HG02870 (cell line): ENCODE measurements around the gene SP2.
A peak's percentile ranks its signal among the peaks of the same experiment; 100 is the strongest.
"Not testable (repeated sequence)": the region's sequence is repeated elsewhere in the genome, so short reads cannot be mapped to it uniquely, and the experiment has no call there.

ENCODE experiments used
- ATAC-seq: cut with Tn5 transposase; IDR thresholded peaks from one replicate; pipeline ENCODE4 v1.9.1; 2021; ENCODE audit warnings: mild to moderate bottlenecking, moderate library complexity; ENCODE audit not compliant: unreplicated experiment

Gene SP2

DNA sequence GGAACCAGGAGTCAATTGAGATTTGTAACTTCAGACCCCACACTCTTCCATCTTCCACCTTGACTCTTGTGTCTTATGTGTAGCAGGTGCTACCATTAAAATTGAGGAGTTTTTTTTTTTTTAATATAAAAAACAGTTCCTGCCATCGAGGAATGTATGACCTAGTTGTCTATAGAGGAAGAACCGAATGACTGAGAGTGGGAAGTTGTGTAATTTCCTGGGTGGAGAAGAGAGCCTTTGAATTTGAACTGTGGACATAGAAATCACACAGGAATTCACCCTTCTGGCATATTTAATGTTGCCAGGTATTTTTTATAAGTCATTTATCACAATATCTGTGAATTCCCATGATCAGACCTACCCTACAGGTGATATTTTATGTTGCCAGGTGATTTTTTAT lies 22.0 kb downstream of the SP2 start:
- ATAC-seq = no peak

DNA sequence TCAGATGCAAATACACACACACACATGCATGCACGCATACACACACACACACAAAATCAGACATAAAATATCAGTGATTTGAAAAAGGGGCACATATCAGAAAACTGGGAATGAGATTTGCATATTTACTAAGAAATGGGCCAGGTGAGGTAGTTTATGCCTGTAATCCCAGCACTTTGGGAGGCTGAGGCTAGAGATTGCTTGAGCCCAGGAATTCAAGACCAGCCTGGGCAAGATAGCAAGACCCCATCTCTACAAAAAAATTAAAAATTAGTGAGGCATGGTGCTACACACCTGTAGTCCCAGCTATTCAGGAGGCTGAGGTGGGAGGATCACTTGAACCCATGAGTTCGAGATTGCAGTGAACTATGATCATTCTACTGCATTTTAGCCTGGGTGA lies 23.0 kb downstream of the SP2 start:
- no peak for ATAC-seq

DNA sequence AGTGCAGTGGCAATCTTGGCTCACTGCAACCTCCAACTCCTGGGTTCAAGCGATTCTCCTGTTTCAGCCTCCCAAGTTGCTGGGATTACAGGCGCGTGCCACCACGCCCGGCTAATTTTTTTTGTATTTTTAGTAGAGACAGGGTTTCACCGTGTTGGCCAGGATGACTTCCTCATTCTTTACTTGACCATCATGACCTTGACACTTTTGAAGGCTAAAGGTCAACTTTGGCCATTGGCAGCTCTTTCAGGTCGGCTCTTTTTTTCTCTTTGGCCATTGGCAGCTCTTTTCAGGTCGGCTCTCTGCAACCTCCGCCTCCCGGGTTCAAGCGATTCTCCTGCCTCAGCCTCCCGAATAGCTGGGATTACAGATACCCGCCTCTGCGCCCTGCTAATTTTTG lies 23.9 kb downstream of the SP2 start:
- ATAC-seq = not testable (repeated sequence)

DNA sequence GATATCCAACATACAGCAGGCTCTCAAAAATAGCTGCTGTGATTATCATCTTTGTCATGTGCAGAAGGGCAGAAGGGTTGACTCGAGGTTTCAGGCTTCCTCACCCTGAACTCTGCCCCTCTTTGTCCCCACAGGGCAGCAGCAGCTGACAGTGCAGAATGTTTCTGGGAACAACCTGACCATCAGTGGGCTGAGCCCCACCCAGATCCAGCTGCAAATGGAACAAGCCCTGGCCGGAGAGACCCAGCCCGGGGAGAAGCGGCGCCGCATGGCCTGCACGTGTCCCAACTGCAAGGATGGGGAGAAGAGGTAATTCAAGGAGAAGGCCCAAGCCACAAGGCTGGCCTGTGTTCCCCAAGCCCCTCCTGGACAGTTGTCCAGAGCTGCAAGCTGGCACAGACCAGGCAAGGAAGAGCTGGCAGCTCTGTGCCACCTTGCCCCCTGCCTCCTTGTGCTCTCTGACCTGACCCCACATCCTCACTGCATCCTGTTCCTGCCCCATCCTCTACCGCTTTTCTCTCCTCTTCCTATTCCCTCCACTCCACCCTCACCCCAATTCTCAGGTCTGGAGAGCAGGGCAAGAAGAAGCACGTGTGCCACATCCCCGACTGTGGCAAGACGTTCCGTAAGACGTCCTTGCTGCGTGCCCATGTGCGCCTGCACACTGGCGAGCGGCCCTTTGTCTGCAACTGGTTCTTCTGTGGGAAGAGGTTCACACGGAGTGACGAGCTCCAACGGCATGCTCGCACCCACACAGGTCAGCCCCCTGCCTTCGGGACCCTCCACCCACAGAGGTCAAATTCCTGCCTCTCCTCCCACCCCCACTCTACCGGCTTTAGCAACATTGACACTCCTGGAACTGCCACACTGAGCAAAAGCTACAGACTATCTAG lies 29.0 kb downstream of the SP2 start:
- no peak for ATAC-seq

DNA sequence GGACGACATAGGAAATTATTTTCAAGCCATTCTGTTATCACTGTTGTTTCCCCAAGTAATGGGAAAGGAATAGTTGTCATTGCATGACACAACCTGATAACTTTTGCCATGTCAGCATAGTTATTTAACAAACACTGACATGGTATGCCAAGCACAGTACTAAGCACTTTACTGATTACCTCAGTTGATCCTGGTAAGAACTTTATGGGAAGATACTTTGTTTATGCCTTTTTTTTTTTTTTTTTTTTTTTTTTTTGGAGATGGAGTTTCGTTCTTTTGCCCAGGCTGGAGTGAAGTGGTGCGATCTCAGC lies 29.6 kb downstream of the SP2 start:
- no peak for ATAC-seq

DNA sequence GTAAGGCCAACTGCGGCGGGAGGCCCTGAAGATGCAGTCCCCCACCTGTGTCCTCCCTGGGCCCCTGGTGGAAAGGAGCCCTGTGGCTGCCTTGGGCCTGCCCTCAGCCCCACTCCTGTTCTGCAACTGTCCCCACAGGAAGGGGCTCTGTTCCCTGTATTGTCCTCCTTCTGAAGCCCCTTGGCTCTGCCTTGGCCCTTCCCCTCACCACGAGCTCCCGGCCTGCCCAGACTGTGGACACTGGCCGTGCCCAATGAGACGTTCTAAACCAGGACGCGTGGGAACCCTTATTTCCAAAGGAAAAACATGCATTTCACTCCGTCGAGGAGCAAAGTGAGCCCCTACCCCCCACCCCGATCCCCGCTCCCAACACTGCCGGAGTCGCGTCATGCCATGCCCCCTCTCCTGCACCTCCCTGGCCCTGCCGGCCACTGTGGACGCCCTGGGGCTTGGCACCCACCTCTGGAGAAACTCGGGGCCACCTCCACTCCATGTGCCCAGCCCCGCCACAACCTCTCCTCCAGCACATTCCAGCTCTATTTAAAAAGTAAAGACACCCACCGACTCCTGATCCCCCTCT lies 31.9 kb downstream of the SP2 start:
- ATAC-seq = no peak

DNA sequence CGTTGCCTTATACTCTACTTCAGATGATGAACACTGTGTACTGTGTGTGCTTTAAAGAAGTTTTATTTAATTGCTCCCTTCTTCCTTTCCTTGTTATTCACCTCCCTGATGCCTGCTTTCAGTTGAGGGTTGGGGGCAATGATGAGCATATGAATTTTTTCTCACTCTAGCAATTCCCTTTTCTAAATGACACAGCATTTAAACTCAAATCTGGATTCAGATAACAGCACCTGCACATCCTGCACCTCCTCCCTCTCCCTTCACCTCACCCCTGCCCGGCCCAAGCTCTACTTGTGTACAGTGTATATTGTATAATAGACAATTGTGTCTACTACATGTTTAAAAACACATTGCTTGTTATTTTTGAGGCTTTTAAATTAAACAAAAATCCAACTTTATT lies 32.4 kb downstream of the SP2 start:
- ATAC-seq = no peak

DNA sequence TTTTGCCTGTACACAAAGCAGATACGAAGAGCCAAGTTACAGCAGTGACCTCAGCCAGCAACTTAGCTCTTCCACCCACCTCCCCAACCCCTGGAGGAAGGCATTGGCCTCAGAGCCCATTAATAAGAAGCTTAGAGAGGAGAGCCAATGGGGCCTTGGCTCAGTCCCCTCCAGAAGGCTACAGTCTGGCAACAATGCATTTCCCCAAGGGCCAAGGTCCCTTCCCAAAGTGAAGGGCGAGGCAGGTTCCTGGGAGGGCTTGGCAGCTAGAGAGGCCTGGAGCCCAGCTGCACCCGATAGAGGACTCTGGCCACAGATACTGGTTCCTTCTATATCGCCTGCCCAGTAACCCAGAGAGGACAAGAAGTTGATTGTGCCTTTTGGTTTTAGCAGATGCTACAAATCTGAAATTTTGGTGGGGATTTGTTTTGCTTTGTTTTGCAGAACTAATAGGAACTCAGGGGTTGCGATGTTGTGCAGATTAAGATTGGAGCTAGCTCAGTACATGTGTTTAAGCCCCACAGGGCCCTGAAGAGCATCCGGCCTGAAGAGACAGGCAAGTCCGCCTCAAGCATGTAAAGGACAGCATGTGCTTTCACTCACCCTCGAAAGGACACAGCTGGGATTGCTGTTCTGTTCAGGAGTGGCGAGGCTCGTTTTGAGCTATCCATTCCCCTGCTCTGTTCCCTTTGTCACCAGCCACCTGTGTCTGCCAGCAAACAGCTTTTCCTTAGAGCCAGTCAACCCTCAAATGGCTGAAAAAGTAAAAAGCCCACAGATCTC lies 33.4 kb downstream of the SP2 start:
- no peak for ATAC-seq

DNA sequence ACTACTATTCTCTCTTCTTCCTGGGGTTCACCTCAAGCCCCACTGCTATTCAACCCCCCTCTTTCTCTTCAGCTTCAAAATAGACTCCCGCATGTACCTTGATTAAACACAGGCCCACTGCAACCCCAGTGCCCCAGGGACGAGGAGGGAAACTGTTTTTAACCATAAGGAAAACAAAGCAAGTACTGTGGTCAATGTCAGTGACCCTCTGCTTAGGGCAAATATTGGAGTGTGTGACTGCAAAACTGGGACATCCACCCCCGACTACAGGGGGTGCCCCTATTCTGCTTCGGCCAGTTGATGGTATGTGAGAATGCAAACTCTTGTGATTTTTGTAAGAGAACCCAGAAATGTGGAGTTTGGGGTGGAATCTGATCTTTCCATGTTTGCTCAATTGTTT lies 35.8 kb downstream of the SP2 start:
- no peak for ATAC-seq

DNA sequence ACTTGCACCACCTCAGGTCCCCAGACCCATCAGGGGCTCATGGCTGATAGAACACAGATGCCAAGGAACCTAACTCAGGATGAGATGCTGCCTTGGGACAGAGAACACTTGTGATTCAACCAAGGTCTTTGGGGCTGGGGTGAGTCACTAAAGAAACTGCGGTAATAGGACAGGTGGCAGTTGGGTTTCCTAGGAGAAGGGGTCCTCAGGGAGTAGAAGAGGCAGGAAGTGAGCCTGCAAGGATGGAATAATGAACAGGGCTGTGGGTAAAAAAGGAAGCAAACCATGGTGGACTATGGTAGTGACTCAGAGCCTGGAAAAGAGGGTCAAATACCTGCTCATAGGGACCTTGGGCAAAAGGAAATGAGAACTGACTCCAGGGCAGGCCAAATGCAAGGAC lies 38.8 kb downstream of the SP2 start:
- ATAC-seq = no peak

DNA sequence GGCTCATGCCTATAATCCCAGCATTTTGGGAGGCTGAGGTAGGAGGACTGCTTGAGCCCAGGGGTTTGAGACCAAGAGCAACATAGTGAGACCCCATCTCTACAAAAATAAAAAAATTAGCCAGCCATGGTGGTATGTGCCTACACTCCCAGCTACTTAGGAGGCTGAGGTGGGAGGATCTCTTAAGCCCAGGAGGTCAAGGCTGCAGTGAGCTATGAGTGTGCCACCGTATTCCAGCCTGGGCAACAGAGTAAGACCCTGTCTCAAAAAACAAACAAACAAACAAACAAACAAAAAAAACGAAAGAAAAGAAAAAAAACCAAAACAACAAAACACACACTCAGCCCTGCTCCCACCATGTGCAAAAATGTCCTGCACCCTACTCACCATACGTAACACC lies 39.4 kb downstream of the SP2 start:
- ATAC-seq = not testable (repeated sequence)

DNA sequence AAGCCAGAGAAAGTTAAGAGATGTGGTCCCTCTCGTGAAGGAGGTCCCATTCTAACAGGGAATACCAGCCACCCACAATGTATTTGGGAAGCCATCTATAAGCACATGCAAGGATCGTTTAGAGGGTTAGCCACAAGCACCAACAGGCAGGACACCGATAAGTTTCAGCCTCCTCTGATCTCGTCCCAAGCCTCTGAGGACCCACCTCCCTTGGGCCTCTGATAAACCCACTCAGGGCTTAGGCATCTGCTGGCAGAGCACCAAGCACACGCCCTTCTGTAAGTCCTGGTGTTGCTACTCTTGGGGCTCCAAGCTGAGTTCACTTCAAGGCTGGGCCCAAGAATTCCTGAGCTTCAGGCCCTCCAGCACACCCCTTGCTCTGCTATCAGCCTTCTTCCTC lies 39.9 kb downstream of the SP2 start:
- no peak for ATAC-seq

DNA sequence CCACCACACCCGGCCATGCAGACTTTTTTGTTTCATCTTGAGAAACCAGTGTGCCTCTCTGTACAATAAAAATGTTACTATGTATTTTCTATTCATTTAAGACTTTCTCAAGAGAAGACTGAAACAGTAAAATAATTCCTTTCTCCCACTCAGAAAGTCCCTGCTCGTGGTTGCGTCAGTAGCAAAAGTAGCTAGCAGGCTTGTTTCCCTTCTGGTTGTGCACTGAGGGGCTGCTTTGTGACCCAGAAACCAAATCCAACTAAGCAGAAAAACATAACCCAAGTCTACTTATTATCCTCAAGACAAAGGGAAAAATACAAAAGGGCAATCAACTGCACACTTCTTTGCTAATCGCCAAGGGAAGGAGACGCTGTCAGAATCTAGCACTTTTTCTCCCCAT lies 41.9 kb downstream of the SP2 start:
- no peak for ATAC-seq

DNA sequence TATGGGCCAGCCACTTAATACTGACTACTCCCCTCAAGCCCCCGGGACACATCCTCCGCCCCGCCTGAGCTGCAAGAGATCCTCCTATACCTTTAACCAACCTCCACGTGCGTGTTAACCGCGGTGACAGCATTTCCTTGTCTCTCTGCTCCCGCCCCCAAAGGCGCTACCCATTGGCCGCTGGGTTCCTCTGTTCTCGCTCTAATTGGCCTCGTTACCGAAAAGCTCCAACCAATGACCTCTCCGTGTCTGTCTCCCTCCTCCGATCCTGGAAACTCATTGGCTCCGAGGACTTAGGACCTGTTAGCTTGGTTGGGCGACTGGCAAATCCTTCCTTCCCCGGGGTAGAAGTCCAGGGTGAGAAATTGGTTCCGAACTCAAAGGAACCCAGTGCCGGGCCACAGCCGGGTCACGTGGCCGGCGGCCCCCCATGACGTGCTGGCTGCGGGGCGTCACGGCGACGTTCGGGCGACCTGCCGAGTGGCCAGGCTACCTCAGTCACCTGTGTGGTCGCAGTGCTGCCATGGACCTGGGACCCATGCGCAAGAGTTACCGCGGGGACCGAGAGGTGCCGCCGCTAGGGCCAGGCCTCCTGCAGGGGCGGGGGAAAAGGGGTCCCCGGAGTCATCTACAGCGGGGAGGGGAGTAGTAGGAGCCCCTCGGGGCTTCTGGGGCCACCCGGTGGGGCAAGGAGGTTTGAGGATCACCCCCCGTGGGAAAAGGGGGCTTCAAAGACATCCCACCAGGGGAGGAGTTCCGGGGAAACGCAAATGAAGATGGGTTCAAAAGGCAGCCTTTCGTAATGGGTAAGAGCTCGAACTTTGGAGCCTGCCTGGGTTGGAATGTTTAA lies 45.4 kb downstream of the SP2 start, which contains the start of gene PNPO:
Gene PNPO, plus strand, starts transcription at position 326 of the 850 bp plus-strand sequence. Its CDS starts 105 bp downstream, at position 431.
- ATAC-seq = peak; percentile 94

DNA sequence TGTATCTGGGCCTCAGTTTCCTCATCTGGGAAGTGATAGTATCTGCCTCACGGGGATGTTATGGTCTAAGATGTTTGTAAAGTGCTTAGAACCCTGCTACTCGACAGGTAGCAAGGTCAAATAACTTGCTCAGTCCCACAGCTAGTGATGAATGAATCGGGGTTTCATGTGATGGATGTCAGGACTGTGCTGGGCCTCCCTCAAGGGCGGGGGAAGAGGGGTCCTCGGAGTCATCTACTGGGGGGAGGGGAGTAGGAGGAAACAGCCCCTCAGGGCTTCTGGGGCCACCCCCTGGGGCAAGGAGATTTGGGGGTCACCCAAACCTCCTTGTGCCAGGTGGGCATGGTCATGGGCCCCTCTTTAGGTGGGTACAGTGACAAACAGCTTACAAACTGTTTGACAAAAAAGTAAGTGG lies 46.1 kb downstream of the SP2 start:
- no peak for ATAC-seq

DNA sequence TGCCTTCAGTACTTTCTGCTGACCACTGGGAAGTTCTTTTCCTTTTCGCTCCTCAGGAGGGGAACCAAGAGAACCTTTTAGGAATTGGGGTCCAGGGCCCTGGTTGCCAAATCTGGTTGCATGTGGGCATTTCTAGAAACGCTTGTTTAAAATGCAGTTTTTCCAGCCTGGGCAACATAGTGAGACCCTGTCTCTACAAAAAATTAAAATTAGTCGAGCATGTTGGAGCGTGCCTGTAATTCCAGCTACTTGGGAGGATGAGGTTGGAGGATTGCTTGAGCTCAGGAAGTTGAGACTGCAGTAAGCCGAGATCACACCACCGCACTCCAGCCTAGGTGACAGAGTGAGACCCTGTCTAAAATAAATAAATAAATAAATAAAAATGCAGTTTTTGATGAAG lies 46.5 kb downstream of the SP2 start:
- no peak for ATAC-seq

DNA sequence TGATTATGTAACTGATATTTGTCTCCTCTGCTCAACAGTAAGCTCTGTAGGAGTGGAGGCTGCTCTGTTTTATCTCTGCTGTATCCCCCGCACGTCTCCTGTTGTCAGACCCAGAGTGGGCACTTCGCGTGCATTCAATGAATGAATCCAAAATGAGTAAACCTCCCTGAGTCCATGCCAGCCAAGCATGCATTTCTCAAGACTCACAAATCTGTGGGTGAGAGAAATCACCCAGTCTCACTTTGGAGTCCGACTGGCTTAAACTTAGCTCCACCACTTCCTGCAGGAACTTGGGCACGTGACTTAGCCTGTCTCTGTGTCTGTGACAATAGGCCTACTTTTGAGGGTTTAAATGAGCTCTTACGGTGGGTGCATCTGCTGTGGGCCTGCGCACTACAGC lies 49.0 kb downstream of the SP2 start:
- ATAC-seq = no peak

DNA sequence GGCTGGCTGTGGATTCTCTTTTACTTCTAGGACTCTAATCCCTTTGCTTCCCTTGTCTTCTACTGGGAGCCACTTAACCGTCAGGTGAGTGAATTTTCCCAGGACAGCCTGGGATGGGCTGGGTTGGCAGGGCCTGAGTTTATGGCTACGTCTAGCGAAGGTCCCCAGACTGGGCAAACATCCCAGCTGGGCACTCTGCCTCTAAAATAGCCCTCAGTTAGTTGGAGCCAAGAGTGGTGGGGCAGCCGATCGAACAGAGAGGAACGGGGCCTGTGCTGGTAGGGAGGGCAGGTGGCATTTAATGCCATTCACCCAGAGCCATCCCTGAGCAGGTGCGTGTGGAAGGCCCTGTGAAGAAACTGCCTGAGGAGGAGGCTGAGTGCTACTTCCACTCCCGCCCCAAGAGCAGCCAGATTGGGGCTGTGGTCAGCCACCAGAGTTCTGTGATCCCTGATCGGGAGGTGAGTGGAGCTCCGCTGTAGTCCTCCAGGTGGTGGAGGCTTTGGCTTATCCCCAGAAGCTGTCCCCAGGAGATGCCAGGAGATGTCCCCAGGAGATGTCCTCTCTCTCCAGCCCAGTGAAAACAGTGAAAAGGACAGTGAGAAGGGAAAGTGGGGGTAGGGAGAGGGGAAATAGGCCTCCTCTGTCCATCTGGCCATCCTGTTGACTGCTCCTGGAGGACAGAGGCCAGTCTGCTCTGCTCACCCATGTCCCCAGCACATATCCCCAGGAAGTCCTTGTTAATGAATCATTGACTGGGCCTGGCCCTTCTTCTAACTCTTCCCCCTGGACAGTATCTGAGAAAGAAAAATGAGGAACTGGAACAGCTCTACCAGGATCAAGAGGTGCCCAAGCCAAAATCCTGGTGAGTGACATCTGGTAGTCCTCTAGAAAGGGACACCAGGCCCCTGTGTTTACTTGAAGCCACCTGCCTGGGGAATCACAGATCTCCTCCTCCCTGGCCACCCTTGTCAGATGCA lies 49.8 kb downstream of the SP2 start:
- ATAC-seq = no peak

DNA sequence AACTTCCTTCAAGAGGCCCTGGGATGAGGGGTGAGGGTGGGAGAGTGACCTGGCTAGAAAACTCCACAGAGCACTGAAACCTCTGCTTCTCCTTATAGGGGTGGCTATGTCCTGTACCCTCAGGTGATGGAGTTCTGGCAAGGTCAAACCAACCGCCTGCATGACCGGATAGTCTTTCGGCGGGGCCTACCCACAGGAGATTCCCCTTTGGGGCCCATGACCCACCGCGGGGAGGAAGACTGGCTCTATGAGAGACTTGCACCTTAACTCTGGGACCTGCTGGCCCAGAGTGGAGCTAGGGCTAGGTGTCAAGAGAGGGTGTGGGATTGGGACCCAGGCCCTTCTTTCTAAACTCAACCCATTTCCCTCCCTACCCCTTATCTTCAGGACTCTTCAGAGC lies 50.5 kb downstream of the SP2 start:
- no peak for ATAC-seq

DNA sequence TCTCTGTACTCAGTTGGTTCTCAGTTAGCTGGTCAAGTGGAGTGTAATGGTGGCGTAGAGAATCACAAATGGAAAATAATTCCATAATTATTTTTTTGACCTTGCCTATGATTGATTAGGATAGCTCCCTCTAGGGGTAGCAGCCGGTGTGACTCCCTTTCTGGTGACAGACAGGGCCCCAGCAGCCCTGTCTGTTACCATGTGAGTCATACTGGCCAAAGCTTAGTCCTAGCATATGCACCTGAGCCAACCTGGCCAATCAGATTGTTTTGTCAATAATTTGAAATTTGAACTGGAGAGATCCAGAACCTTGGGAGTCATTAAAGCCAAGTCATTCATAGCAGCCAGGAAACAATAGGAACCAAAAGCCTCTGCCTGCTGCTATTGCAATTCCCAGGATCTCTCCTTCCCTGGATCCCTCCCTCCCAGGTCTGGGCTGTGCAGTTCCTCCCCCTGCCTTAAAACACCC lies 50.9 kb downstream of the SP2 start:
- no peak for ATAC-seq
